SK-N-SH (cell line): ENCODE data around the gene SLC22A7. TPM values are rescaled to one million over a fixed set of nuclear protein-coding genes. Genes with fewer than 3 reads are reported as not detected.

Experiments used
- CTCF ChIA-PET: fragments of 300-600, 350-600 bp; formaldehyde crosslinking; extraction: SDS; loops from one replicate; lab custom pipeline; 2021; lab: Yijun Ruan, JAX
- POLR2A ChIA-PET: fragments of 350-600 bp; sonication (Branson Sonifier 250); formaldehyde crosslinking; extraction: SDS; loops from one replicate; lab custom pipeline; 2020; ENCODE audit warnings: antibody characterized with exemption, inconsistent platforms; lab: Yijun Ruan, JAX
- DNase-seq: peaks from one replicate; pipeline ENCODE4 v3.0.0; 2012
- H2AFZ ChIP-seq: fragments of 200-600 bp; sonication (generic); 2 replicates; pipeline ENCODE4 v1.8.1; 2016; ENCODE audit warnings: antibody characterized with exemption, mild to moderate bottlenecking, low read depth
- H3F3A ChIP-seq: fragments of 200-600 bp; sonication (generic); replicated peaks from 2 replicates; pipeline ENCODE3; 2016; ENCODE audit warnings: antibody characterized with exemption, mild to moderate bottlenecking; ENCODE audit not compliant: insufficient read depth
- H3K27ac ChIP-seq, 2 experiments: fragments of 200-500 bp in 1 of 2; fragments of 200-600 bp in 1 of 2; sonication (Bioruptor generic) in 1 of 2; sonication (generic), shearing (Covaris generic) in 1 of 2; 2 replicates each; pipeline versions ENCODE4 v1.5.1 to v1.6.1; 2014 to 2016; ENCODE audit warnings: low read depth in 2 of 2, inconsistent platforms in 1 of 2, low read length in 1 of 2, mild to moderate bottlenecking in 1 of 2, mixed read lengths in 1 of 2
- H3K27me3 ChIP-seq: fragments of 200-600 bp; sonication (generic), shearing (Covaris generic); 2 replicates; pipeline ENCODE4 v1.6.1; 2016; ENCODE audit warnings: mixed run types; ENCODE audit not compliant: insufficient read depth
- H3K36me3 ChIP-seq, 2 experiments: fragments of 200-500 bp in 1 of 2; fragments of 200-600 bp in 1 of 2; sonication (Bioruptor generic) in 1 of 2; sonication (generic) in 1 of 2; replicated peaks in 1 of 2; 2 replicates each; pipeline versions ENCODE3 to v1.5.1; 2014 to 2016; ENCODE audit warnings: low read length in 1 of 2, mild to moderate bottlenecking in 1 of 2; ENCODE audit not compliant: insufficient read depth in 2 of 2, control insufficient read depth in 1 of 2
- H3K4me1 ChIP-seq, 2 experiments: fragments of 200-500 bp in 1 of 2; fragments of 200-600 bp in 1 of 2; sonication (Bioruptor generic) in 1 of 2; sonication (generic), shearing (Covaris generic) in 1 of 2; 2 replicates each; pipeline versions ENCODE4 v1.5.1 to v1.6.1; 2014 to 2016; ENCODE audit warnings: low read depth in 1 of 2, low read length in 1 of 2, mixed run types in 1 of 2; ENCODE audit not compliant: insufficient read depth in 2 of 2, control insufficient read depth in 1 of 2
- H3K4me2 ChIP-seq: fragments of 200-600 bp; sonication (generic), shearing (Covaris generic); 2 replicates; pipeline ENCODE4 v1.6.1; 2017; ENCODE audit warnings: mixed run types
- H3K4me3 ChIP-seq, 2 experiments: fragments of 200-500 bp in 1 of 2; fragments of 200-600 bp in 1 of 2; sonication (Bioruptor generic) in 1 of 2; sonication (generic), shearing (Covaris generic) in 1 of 2; 2 replicates each; pipeline versions ENCODE4 v1.5.1 to v1.8.1; 2014 to 2016; ENCODE audit warnings: low read depth in 2 of 2, inconsistent platforms in 1 of 2, low read length in 1 of 2, mild to moderate bottlenecking in 1 of 2, mixed read lengths in 1 of 2, moderate library complexity in 1 of 2
- H3K79me2 ChIP-seq: fragments of 200-600 bp; sonication (generic); 2 replicates; pipeline ENCODE4 v1.8.1; 2017; ENCODE audit warnings: mild to moderate bottlenecking; ENCODE audit not compliant: insufficient read depth
- H3K9ac ChIP-seq: fragments of 200-600 bp; sonication (generic); 2 replicates; pipeline ENCODE4 v1.6.1; 2017; ENCODE audit warnings: mixed run types
- H3K9me2 ChIP-seq: fragments of 200-600 bp; sonication (generic); 2 replicates; pipeline ENCODE4 v1.6.1; 2017; ENCODE audit warnings: mixed run types
- H3K9me3 ChIP-seq: fragments of 200-600 bp; sonication (generic); 2 replicates; pipeline ENCODE4 v1.6.1; 2017; ENCODE audit warnings: mixed run types, mild to moderate bottlenecking, moderate library complexity
- H4K20me1 ChIP-seq: fragments of 200-600 bp; sonication (generic); 2 replicates; pipeline ENCODE4 v1.6.1; 2017; ENCODE audit warnings: mild to moderate bottlenecking, mixed run types; ENCODE audit not compliant: insufficient read depth
- FOSL2 ChIP-seq: IDR thresholded peaks from 2 replicates; pipeline ENCODE4 v1.4.0; 2012; ENCODE audit warnings: low read depth, mild to moderate bottlenecking, moderate library complexity, borderline replicate concordance
- FOXJ3 ChIP-seq: sonication (generic); formaldehyde crosslinking; IDR thresholded peaks from 2 replicates; pipeline ENCODE4 v1.5.1; 2020; ENCODE audit warnings: mild to moderate bottlenecking, missing genetic modification reagents
- FOXM1 ChIP-seq: IDR thresholded peaks from 2 replicates; pipeline ENCODE4 v1.4.0; 2012; ENCODE audit warnings: low read depth, mild to moderate bottlenecking
- MEF2A ChIP-seq: IDR thresholded peaks from 2 replicates; pipeline ENCODE4 v1.4.0; 2012; ENCODE audit warnings: low read depth, borderline replicate concordance
- NFIC ChIP-seq: IDR thresholded peaks from 2 replicates; pipeline ENCODE4 v1.4.0; 2012; ENCODE audit warnings: borderline replicate concordance
- PBX3 ChIP-seq: IDR thresholded peaks from 2 replicates; pipeline ENCODE4; 2012
- POLR2AphosphoS5 ChIP-seq: IDR thresholded peaks from 2 replicates; pipeline ENCODE4 v1.6.1; 2012; ENCODE audit warnings: low read depth, low read length
- RFX5 ChIP-seq: IDR thresholded peaks from 2 replicates; pipeline ENCODE4 v1.6.1; 2012; ENCODE audit warnings: mild to moderate bottlenecking, improper control_type of control experiment, low read length
- SIN3A ChIP-seq: IDR thresholded peaks from 2 replicates; pipeline ENCODE4 v1.6.1; 2012; ENCODE audit warnings: low read depth, mild to moderate bottlenecking, low read length, moderate library complexity, borderline replicate concordance
- TCF12 ChIP-seq: IDR thresholded peaks from 2 replicates; pipeline ENCODE4 v1.4.0; 2012
- TEAD4 ChIP-seq: IDR thresholded peaks from 2 replicates; pipeline ENCODE4 v1.4.0; 2012; ENCODE audit warnings: mild to moderate bottlenecking, borderline replicate concordance; ENCODE audit not compliant: insufficient read depth
- ZBTB33 ChIP-seq: IDR thresholded peaks from 2 replicates; pipeline ENCODE4 v1.4.0; 2012; ENCODE audit warnings: low read depth, borderline replicate concordance
- WGBS: methylation state at CpG from one replicate; pipeline ENCODE4 v1.1.6; 2017; ENCODE audit warnings: low lambda C conversion rate; 5-methylcytosine and 5-hydroxymethylcytosine counted together
- polyA plus RNA-seq, 3 experiments: library from polyadenylated mRNA; depleted of rRNA; stranded (reverse); fragments of >200 nt; gene quantifications; 2 replicates each; pipeline ENCODE4 v1.2.3, GENCODE V29; 2012

Gene SLC22A7
- polyA plus RNA-seq, 1 of the 3 experiments (the other 2 are of a cell fraction): not detected

- no peak for TF ChIP-seq ZBTB33
Observed at GRCh38 chr6:43255408-43256054, 42.5 kb upstream of the SLC22A7 start (continued).

- POLR2A ChIA-PET: no interaction called here
Observed at GRCh38 chr6:43256670-43257366, 41.2 kb upstream of the SLC22A7 start.

More at GRCh38 chr6:43256670-43257366, 41.2 kb upstream of the SLC22A7 start:
- H3K27ac ChIP-seq: no peak overlapping the region
- H3K27me3 ChIP-seq: no peaks in the 10 kb centered on the region
- CTCF ChIA-PET: no interaction called here
- WGBS: 82% methylated on average over 4 of the region's 9 CpGs
- no peaks in the 10 kb centered on the region for H4K20me1 ChIP-seq
- H3K9me3 ChIP-seq: no peaks in the 10 kb centered on the region
- no peaks in the 10 kb centered on the region for H3K9me2 ChIP-seq
- no peaks in the 10 kb centered on the region for H3K4me1 ChIP-seq
- no peak overlapping the region for H3K9ac ChIP-seq
- no peak overlapping the region for H2AFZ ChIP-seq
- no peaks in the 10 kb centered on the region for H3F3A ChIP-seq
- H3K4me3 ChIP-seq: no peak overlapping the region
- H3K36me3 ChIP-seq: no peaks in the 10 kb centered on the region
- H3K4me2 ChIP-seq: no peak overlapping the region
- TF ChIP-seq FOSL2 (no peak), POLR2AphosphoS5 (no peak), PBX3 (no peak), FOXM1 (no peak), RFX5 (no peak), NFIC (no peak), FOXJ3 (CRISPR knock-in tag) (no peak), TCF12 (no peak), MEF2A (no peak), TEAD4 (no peak), SIN3A (no peak)
- no peak for DNase-seq
- H3K79me2 ChIP-seq: no peaks in the 10 kb centered on the region
